Tibial nerve (tissue), 4 donors: ENCODE measurements around the gene CLEC18C.
"Not testable (repeated sequence)": the region's sequence is repeated elsewhere in the genome, so short reads cannot be mapped to it uniquely, and the experiment has no call there.

ENCODE experiments used
- EP300 ChIP-seq, 2 donors: sonication (generic); formaldehyde crosslinking; IDR thresholded peaks; one replicate each; pipeline ENCODE4 v1.6.1; 2017; ENCODE audit warnings: antibody characterized with exemption in 2 of 2, mild to moderate bottlenecking in 1 of 2
- POLR2A ChIP-seq, 2 donors: fragments of 450-650 bp; IDR thresholded peaks; one replicate each; pipeline ENCODE4 v1.6.1; 2017; ENCODE audit warnings: antibody characterized with exemption in 2 of 2, mild to moderate bottlenecking in 2 of 2, moderate library complexity in 2 of 2
- TF ChIP-seq, protein P1 (sequence below), 5 experiments: fragments of 200-600 bp in 3 of 5; fragments of 450-650 bp in 2 of 5; sonication (generic) in 3 of 5; IDR thresholded peaks; one replicate each; pipeline ENCODE4 v1.5.1; 2016 to 2019; ENCODE audit warnings: antibody characterized with exemption in 5 of 5, mild to moderate bottlenecking in 3 of 5, moderate library complexity in 2 of 5

DNA sequence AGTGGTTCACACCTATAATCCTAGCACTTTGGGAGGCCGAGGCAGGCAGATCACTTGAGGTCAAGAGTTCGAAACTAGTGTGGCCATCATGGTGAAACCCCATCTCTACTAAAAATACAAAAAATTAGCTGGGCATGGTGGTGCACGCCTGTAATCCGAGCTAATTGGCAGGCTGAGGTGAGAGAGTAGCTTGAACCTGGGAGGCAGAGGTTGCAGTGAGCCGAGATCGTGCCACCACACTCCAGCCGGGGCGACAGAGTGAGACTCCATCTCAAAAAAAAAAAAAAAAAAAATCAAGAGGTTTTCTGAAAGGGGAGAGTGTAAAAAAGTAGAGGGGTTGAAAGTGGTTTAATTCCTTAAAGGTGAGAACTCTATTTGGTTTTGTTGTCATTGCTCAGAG lies 37.8 kb upstream of the CLEC18C start:
- TF ChIP-seq, protein P1, sequence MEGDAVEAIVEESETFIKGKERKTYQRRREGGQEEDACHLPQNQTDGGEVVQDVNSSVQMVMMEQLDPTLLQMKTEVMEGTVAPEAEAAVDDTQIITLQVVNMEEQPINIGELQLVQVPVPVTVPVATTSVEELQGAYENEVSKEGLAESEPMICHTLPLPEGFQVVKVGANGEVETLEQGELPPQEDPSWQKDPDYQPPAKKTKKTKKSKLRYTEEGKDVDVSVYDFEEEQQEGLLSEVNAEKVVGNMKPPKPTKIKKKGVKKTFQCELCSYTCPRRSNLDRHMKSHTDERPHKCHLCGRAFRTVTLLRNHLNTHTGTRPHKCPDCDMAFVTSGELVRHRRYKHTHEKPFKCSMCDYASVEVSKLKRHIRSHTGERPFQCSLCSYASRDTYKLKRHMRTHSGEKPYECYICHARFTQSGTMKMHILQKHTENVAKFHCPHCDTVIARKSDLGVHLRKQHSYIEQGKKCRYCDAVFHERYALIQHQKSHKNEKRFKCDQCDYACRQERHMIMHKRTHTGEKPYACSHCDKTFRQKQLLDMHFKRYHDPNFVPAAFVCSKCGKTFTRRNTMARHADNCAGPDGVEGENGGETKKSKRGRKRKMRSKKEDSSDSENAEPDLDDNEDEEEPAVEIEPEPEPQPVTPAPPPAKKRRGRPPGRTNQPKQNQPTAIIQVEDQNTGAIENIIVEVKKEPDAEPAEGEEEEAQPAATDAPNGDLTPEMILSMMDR (IDR thresholded peaks at IDR 0.05) = not testable (repeated sequence)
- TF ChIP-seq EP300, POLR2A (IDR thresholded peaks at IDR 0.05): not testable (repeated sequence)
